Ishikawa (cell line): ENCODE data around the gene SLC16A7.

Source experiments
- EP300 ChIP-seq: IDR thresholded peaks from 2 replicates; pipeline ENCODE4 v1.6.1; 2012; ENCODE audit warnings: borderline replicate concordance
- YY1 ChIP-seq: IDR thresholded peaks from 2 replicates; pipeline ENCODE4 v1.6.1; 2012; ENCODE audit warnings: low read depth
- TF ChIP-seq, protein P1 (sequence below): IDR thresholded peaks from 2 replicates; pipeline ENCODE4 v1.6.1; 2012
- TF ChIP-seq, protein P2 (sequence below): IDR thresholded peaks from 2 replicates; pipeline ENCODE4 v1.6.1; 2012

DNA sequence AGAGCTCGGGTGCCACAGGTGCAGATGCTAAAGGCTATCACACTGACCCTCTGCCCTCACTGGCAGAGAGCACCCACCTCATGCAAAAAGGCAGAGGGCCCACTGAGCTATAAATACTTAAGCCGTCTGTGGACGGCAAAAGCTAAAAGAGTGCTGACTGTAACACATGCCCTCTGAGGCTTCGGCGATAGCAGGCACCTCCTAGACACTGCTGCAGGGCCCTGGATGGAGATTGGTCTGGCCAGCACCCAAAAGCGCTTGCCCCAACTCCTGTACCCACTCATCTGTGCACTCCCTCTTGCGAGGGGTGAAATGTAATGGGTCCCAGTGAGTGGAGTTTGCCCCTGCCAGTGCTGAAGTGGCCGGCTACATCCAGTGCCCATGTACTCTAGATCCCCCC lies 148.7 kb downstream of the SLC16A7 start:
- TF ChIP-seq, protein P1, sequence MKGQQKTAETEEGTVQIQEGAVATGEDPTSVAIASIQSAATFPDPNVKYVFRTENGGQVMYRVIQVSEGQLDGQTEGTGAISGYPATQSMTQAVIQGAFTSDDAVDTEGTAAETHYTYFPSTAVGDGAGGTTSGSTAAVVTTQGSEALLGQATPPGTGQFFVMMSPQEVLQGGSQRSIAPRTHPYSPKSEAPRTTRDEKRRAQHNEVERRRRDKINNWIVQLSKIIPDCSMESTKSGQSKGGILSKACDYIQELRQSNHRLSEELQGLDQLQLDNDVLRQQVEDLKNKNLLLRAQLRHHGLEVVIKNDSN: no peak
- TF ChIP-seq, protein P2, sequence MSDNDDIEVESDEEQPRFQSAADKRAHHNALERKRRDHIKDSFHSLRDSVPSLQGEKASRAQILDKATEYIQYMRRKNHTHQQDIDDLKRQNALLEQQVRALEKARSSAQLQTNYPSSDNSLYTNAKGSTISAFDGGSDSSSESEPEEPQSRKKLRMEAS: no peak
- TF ChIP-seq EP300 (no peak), YY1 (no peak)
